BLaER1 (cell line): Measurements from ENCODE around the gene KIF25.

ENCODE experiments used
- H3K27ac ChIP-seq: shearing (Covaris generic); formaldehyde crosslinking; 2 replicates; pipeline ENCODE4 v1.8.1; 2022
- H3K27me3 ChIP-seq: shearing (Covaris generic); formaldehyde crosslinking; 2 replicates; pipeline ENCODE4 v1.8.1; 2022
- H3K36me3 ChIP-seq: shearing (Covaris generic); formaldehyde crosslinking; 2 replicates; pipeline ENCODE4 v1.8.1; 2022
- H3K4me1 ChIP-seq: shearing (Covaris generic); formaldehyde crosslinking; 2 replicates; pipeline ENCODE4 v1.8.1; 2022
- H3K4me2 ChIP-seq: shearing (Covaris generic); formaldehyde crosslinking; 2 replicates; pipeline ENCODE4 v1.8.1; 2022
- H3K4me3 ChIP-seq: shearing (Covaris generic); formaldehyde crosslinking; 2 replicates; pipeline ENCODE4 v1.8.1; 2022
- H3K9ac ChIP-seq: shearing (Covaris generic); formaldehyde crosslinking; 2 replicates; pipeline ENCODE4 v1.8.1; 2022
- H3K9me3 ChIP-seq: shearing (Covaris generic); formaldehyde crosslinking; 2 replicates; pipeline ENCODE4 v1.8.1; 2022
- H4K20me1 ChIP-seq: shearing (Covaris generic); formaldehyde crosslinking; 2 replicates; pipeline ENCODE4 v1.8.1; 2022
- Cebpa-rat ChIP-seq: shearing (Covaris generic); IDR thresholded peaks from 2 replicates; pipeline ENCODE4 v1.8.1; 2022

Gene KIF25

GRCh38 chr6:168060521-168060931, 63.1 kb downstream of the KIF25 start:
- no peak overlapping the region for H3K9ac ChIP-seq
- H4K20me1 ChIP-seq, result no peaks in the 10 kb centered on the region
- no peak overlapping the region for H3K4me3 ChIP-seq
- no peak for TF ChIP-seq Cebpa-rat
- no peaks in the 10 kb centered on the region for H3K9me3 ChIP-seq
- no peak overlapping the region for H3K4me2 ChIP-seq
- no peaks in the 10 kb centered on the region for H3K27me3 ChIP-seq
- H3K36me3 ChIP-seq, result no peaks in the 10 kb centered on the region
- H3K4me1 ChIP-seq, result peaks cover 33% of the 10 kb centered on the region
- H3K27ac ChIP-seq, result 0 out of 2 replicates have a peak overlapping the region, but pooled peaks have one; percentile 8

- TF ChIP-seq Cebpa-rat, result no peak
- Histone ChIP-seq H3K27ac (peak overlapping the region; percentile 22; the same call in 1 of the 2 replicates), H4K20me1 (no peaks in the 10 kb centered on the region), H3K9ac (no peak overlapping the region), H3K4me3 (no peak overlapping the region), H3K27me3 (no peaks in the 10 kb centered on the region), H3K36me3 (no peaks in the 10 kb centered on the region), H3K4me2 (no peak overlapping the region), H3K4me1 (peaks cover 24% of the 10 kb centered on the region), H3K9me3 (no peaks in the 10 kb centered on the region)
Measured at GRCh38 chr6:168061269-168062210, 64.1 kb downstream of the KIF25 start.

- Histone ChIP-seq H3K9me3 (no peaks in the 10 kb centered on the region), H4K20me1 (no peaks in the 10 kb centered on the region), H3K27me3 (no peaks in the 10 kb centered on the region), H3K9ac (no peak overlapping the region), H3K4me3 (no peak overlapping the region), H3K36me3 (no peaks in the 10 kb centered on the region), H3K27ac (no peak overlapping the region), H3K4me2 (no peak overlapping the region), H3K4me1 (peaks cover 20% of the 10 kb centered on the region)
- no peak for TF ChIP-seq Cebpa-rat
Measured at GRCh38 chr6:168062346-168063289, 65.1 kb downstream of the KIF25 start.

DNA sequence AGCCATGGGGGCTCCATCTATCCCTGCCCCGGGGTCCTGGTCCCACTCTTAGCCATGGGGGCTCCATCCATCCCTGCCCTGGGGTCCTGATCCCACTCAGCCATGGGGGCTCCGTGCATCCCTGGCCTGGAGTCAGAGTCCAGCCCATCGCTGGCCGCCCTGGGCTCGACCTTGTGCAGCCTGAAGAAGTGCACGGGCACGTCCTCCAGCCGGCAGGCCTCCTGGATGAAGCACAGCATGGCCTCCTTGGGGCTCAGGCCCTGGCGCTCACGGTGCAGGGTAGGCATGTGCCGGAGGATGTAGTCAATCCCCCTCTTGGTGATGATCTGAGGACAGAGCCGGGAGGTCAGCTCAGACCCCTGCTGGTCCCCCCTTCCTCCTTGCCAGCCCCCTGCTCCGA, 66.0 kb downstream of the KIF25 start:
- Histone ChIP-seq H3K9me3 (no peaks in the 10 kb centered on the region), H3K27ac (no peak overlapping the region)

DNA sequence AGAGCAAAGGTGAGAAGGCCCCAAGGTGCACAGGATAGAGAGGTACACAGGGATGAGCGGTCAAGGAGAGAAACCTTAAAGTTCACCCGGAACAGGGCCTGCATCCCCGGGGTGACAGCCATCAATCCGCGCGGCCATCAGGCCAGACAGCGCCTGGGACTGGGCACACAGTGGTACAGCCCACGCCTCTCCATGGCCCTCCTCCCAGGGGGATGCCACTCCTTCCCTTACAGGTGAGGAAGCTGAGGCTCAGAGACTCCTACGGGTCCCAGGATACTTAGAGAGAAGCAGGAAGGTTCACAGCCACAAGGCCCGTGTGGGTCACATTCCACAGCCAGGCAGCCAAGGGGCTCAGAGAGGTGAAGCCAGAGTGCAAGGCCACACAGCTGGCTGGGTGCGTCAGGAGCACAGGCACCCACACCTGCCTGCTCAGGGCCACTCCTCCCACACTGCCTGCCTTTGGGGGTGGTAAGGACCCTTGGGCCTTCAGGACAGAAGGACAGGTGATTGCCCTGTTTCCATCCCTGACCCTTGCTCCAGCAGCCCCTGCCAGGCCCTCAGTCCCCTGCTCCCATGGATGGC, 66.8 kb downstream of the KIF25 start:
- Histone ChIP-seq H3K36me3 (no peaks in the 10 kb centered on the region), H3K27ac (no peak overlapping the region), H4K20me1 (no peaks in the 10 kb centered on the region), H3K9ac (no peak overlapping the region), H3K4me1 (peaks cover 11% of the 10 kb centered on the region; the same call in 1 of the 2 replicates), H3K4me3 (no peak overlapping the region), H3K27me3 (no peaks in the 10 kb centered on the region), H3K4me2 (no peak overlapping the region), H3K9me3 (no peaks in the 10 kb centered on the region)
- no peak for TF ChIP-seq Cebpa-rat

More for the DNA sequence above, 66.0 kb downstream of the KIF25 start:
- no peak overlapping the region for H3K4me2 ChIP-seq
- H3K9ac ChIP-seq, result no peak overlapping the region
- no peaks in the 10 kb centered on the region for H4K20me1 ChIP-seq
- H3K4me3 ChIP-seq, result no peak overlapping the region
- no peaks in the 10 kb centered on the region for H3K27me3 ChIP-seq
- H3K4me1 ChIP-seq, result peaks cover 19% of the 10 kb centered on the region
- no peaks in the 10 kb centered on the region for H3K36me3 ChIP-seq
- no peak for TF ChIP-seq Cebpa-rat

GRCh38 chr6:168067081-168067759, 69.7 kb downstream of the KIF25 start:
- no peak overlapping the region for H3K4me3 ChIP-seq
- no peak overlapping the region for H3K27ac ChIP-seq
- no peaks in the 10 kb centered on the region for H3K27me3 ChIP-seq
- peaks cover 10% of the 10 kb centered on the region for H3K4me1 ChIP-seq
- H3K9ac ChIP-seq, result no peak overlapping the region
- H3K36me3 ChIP-seq, result no peaks in the 10 kb centered on the region
- no peak for TF ChIP-seq Cebpa-rat
- no peaks in the 10 kb centered on the region for H3K9me3 ChIP-seq
- no peaks in the 10 kb centered on the region for H4K20me1 ChIP-seq
- no peak overlapping the region for H3K4me2 ChIP-seq

- no peaks in the 10 kb centered on the region for H4K20me1 ChIP-seq
- H3K9ac ChIP-seq, result no peak overlapping the region
- no peaks in the 10 kb centered on the region for H3K36me3 ChIP-seq
- no peak overlapping the region for H3K4me3 ChIP-seq
- TF ChIP-seq Cebpa-rat, result no peak
- H3K9me3 ChIP-seq, result peaks cover 18% of the 10 kb centered on the region
- H3K27me3 ChIP-seq, result no peaks in the 10 kb centered on the region
- no peak overlapping the region for H3K27ac ChIP-seq
- H3K4me1 ChIP-seq, result peaks cover 29% of the 10 kb centered on the region
- no peak overlapping the region for H3K4me2 ChIP-seq
Measured at GRCh38 chr6:168070804-168071203, 73.3 kb downstream of the KIF25 start.

GRCh38 chr6:168071620-168072019, 74.1 kb downstream of the KIF25 start:
- no peak overlapping the region for H3K27ac ChIP-seq
- H3K36me3 ChIP-seq, result no peaks in the 10 kb centered on the region
- no peak for TF ChIP-seq Cebpa-rat
- H3K9me3 ChIP-seq, result peaks cover 26% of the 10 kb centered on the region
- H4K20me1 ChIP-seq, result no peaks in the 10 kb centered on the region
- H3K27me3 ChIP-seq, result no peaks in the 10 kb centered on the region
- H3K4me2 ChIP-seq, result peak overlapping the region; percentile 59
- peaks cover 37% of the 10 kb centered on the region for H3K4me1 ChIP-seq
- no peak overlapping the region for H3K4me3 ChIP-seq
- H3K9ac ChIP-seq, result no peak overlapping the region

- Histone ChIP-seq H3K4me3 (no peak overlapping the region), H4K20me1 (no peaks in the 10 kb centered on the region), H3K4me2 (peak overlapping the region; percentile 59), H3K9ac (no peak overlapping the region), H3K36me3 (no peaks in the 10 kb centered on the region), H3K9me3 (peaks cover 32% of the 10 kb centered on the region), H3K27me3 (no peaks in the 10 kb centered on the region), H3K4me1 (peaks cover 43% of the 10 kb centered on the region), H3K27ac (no peak overlapping the region)
- TF ChIP-seq Cebpa-rat, result no peak
Measured at GRCh38 chr6:168072261-168072660, 74.8 kb downstream of the KIF25 start.
